Measurements from ENCODE around the gene GOLGA8S.
"Not testable (repeated sequence)": the region's sequence is repeated elsewhere in the genome, so short reads cannot be mapped to it uniquely, and the experiment has no call there.

The GOLGA8S gene

GRCh38 chr15:23397779-23398178 is 43.2 kb downstream of the GOLGA8S start:
- DNase-seq (ENCODE audit: low read depth in 3 of 3) = no peak

GRCh38 chr15:23398357-23398756 is 43.8 kb downstream of the GOLGA8S start:
- DNase-seq (ENCODE audit: low read depth in 3 of 3) = not testable (repeated sequence)

- DNase-seq (ENCODE audit: low read depth in 3 of 3) = not testable (repeated sequence)
Observed at GRCh38 chr15:23399207-23399606, 44.7 kb downstream of the GOLGA8S start.

GRCh38 chr15:23401627-23402026 is 47.1 kb downstream of the GOLGA8S start:
- no peak for DNase-seq (ENCODE audit: low read depth in 3 of 3)

DNA sequence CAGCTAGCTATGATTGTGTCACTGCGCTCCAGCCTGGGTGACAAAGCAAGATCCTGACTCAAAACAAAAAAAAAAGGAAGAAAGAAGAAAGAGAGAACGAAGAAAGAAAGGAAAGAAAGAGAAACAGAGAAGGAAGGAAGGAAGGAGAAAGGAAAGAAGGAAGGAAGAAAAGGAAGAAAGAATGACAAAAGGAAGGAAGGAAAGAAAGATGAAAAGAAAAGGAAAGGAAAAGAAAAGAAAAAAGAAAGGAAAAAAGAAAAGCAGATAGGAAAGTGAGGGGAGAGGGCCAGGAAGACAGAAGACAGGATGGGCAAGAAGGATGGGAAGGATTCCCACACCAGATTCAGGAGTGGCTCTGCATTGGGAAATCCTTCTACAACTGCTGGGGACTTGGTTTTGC is 47.6 kb downstream of the GOLGA8S start:
- no peak for DNase-seq (ENCODE audit: low read depth in 3 of 3)

- no peak for DNase-seq (ENCODE audit: low read depth in 3 of 3)
Observed at GRCh38 chr15:23402544-23402943, 48.0 kb downstream of the GOLGA8S start.

- no peak for DNase-seq (ENCODE audit: low read depth in 3 of 3)
Observed at GRCh38 chr15:23403550-23403949, 49.0 kb downstream of the GOLGA8S start.

DNA sequence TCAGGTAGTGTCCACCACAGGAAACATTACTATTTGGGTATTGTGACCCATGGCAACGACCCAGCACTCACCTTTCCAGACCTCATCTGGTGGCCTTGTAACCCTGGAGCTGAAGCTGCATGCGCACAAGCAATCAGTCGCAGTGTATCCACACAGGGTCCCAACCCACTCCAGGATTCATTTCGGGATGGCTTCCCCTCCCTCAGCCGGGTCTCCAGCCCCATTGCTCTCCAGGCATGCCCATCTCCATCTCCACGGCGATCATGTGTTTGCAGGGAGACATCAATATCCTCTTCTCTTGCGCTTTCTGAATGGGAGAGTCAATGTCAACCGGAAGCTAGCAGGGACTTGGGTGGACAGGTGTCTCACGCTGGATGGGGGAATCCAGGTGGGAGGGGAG is 57.3 kb downstream of the GOLGA8S start:
- DNase-seq (ENCODE audit: low read depth in 3 of 3) = no peak

DNA sequence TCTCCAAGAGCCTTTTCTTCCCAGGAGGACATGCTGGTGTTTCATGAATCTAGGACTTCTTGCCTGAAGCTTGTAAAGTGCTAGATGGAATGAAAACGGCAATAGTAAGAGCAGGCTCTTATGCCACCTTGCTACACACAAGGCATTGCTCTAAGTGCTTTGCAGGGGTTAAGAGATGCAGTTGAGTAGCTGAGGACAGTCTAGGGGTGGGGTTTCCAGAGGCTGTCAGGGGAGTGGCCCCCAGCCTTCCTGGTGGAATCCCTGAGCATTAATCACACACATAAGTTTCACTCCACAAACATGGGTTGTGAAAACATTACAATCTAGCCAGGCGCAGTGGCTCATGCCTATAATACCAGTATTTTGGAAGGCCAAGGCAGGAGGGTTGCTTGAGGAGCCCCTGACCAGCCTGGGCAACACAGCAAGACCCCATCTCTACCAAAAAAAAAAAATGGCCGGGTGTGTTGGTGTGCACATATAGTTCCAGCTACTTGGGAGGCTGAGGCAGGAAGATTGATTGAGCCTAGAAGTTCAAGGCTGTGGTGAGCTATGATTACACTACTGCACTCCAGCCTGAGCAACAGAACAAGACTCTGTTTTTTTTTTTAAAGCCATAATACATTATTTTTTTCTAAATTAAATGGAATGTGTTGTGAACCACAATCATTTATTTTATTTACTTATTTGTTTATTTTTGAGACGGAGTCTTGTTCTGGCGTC is 58.5 kb downstream of the GOLGA8S start:
- not testable (repeated sequence) for DNase-seq (ENCODE audit: low read depth in 3 of 3)

Data from stimulated activated CD4-positive, alpha-beta T cell treated with anti-CD3 and anti-CD28 coated beads, TNF-alpha, amount 100 ng/mL, for 4 hours (primary cell).